Liver (tissue), 3 donors: Measurements from ENCODE around the gene IL31RA.

Experiments
- CTCF ChIP-seq: fragments of 150-350 bp; IDR thresholded peaks from 2 replicates; pipeline ENCODE4 v1.5.1; 2017; ENCODE audit warnings: improper control_type of control experiment, low read depth, low read length; ENCODE audit not compliant: missing input control
- EGR1 ChIP-seq, 2 donors: IDR thresholded peaks; 2 replicates each; pipeline ENCODE4 v1.6.1; 2016 to 2018; ENCODE audit warnings: antibody characterized with exemption in 2 of 2, low read depth in 2 of 2
- MAX ChIP-seq: IDR thresholded peaks from 2 replicates; pipeline ENCODE4 v1.6.1; 2016; ENCODE audit warnings: antibody characterized with exemption
- RAD21 ChIP-seq, 2 donors: IDR thresholded peaks; 2 replicates each; pipeline ENCODE4 v1.6.1; 2016; ENCODE audit warnings: antibody characterized with exemption in 2 of 2, mild to moderate bottlenecking in 2 of 2
- REST ChIP-seq: IDR thresholded peaks from 2 replicates; pipeline ENCODE4 v1.6.1; 2016; ENCODE audit warnings: antibody characterized with exemption, mild to moderate bottlenecking
- donor health status: healthy.
- donor health status: healthy.

- TF ChIP-seq MAX (no peak), REST (no peak), CTCF (no peak), EGR1 (IDR thresholded peaks at IDR 0.05; ENCODE audit: low read depth in 2 of 2) (no peak), RAD21 (IDR thresholded peaks at IDR 0.05) (no peak)
Observed at GRCh38 chr5:55868846-55869245, 17.7 kb downstream of the IL31RA start.
